Renal cortex interstitium (tissue), 11 donors: Measurements from ENCODE around the gene ZNF598. TPM values are rescaled to one million over a fixed set of nuclear protein-coding genes. Genes with fewer than 3 reads are reported as not detected.
"Not testable (repeated sequence)": the region's sequence is repeated elsewhere in the genome, so short reads cannot be mapped to it uniquely, and the experiment has no call there.

Experiments
- DNase-seq, 11 donors: peaks; one replicate each; pipeline ENCODE4 v3.0.0-alpha.2; 2013; ENCODE audit warnings: low read depth in 9 of 11, low spot score in 4 of 11; ENCODE audit errors: extremely low read depth in 1 of 11
- polyA plus RNA-seq, 3 donors: library from polyadenylated mRNA; unstranded; fragments of 120-200 nt; gene quantifications; one replicate each; pipeline ENCODE4 v1.2.1, GENCODE V29; 2013; ENCODE audit not compliant: insufficient read length in 3 of 3

The ZNF598 gene
- polyA plus RNA-seq, 3 donors: 16.6 to 28.6 (median 27.3) TPM

DNA sequence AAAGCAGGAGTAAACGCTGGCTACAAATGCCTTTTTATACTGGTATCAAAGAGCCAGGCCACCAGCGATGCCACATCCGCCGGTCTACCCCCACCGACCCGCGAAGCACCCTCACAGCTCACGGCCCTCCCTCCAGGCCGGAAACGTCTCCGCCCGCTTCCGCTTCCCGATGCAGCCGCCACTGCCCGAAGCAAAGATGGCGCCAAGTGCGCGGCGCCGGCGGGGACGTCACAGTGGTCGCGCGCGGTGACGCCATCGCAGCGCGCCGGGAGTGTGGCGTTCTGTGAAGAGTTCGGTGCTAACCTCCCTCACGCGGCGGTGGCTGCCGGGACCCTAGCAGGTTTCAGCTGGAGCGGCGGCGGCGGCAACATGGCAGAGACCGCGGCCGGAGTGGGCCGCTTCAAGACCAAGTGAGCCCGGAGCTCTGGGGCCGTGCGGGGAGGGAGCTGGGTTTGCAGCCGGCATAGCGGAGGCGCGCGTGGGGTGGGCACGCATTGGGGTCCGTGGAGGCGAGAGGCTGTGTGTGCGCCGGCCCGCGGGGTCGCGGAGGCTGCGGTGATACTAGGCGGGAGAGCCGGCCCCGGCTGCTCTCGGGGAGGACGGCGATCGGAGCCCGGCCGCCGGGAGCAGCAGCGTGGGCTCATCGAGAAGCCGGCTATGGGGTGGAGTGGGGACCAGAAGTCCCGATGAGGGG, 37.7 kb downstream of the ZNF598 start, which contains the start of gene TBL3:
TBL3 (plus strand) TSS at position 258 of the 694 bp plus-strand sequence; CDS start at position 370, 112 bp downstream.
- peak; percentile 83 to 93 (median 90) for DNase-seq

DNA sequence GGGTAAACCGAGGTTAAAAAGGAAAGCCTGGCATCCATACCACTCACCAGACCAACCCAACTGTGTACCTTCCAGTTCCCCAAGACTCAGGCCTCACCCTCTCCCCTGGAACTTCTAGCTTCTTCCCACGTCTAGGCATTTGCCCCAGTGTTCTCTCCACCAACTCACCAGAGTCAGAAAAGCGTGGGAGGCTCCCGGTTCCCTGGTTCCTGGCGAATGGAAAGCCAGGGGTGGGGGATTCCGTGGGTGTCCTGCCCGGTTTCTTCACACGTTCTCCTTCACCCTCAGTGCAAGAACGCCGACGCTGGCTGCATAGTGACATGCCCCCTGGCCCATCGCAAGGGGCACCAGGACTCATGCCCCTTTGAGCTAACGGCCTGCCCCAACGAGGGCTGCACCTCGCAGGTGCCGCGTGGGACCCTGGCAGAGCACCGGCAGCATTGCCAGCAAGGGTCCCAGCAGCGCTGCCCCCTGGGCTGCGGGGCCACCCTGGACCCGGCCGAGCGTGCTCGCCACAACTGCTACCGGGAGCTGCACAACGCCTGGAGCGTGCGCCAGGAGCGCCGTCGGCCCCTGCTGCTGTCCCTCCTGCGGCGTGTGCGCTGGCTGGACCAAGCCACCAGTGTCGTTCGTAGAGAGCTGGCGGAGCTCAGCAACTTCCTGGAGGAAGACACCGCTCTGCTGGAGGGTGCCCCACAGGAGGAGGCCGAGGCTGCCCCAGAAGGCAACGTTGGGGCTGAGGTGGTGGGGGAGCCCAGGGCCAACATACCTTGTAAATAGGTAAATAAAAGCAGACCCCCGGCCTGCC, 41.3 kb downstream of the ZNF598 start:
- DNase-seq: no peak

GRCh38 chr16:1966460-1966859, 43.2 kb downstream of the ZNF598 start, which contains the start of gene RNF151:
Gene RNF151, plus strand, starts transcription at chr16:1966856. Its CDS starts 26 bp downstream, at chr16:1966882.
- DNase-seq: no peak

GRCh38 chr16:1965396-1966001, 44.1 kb downstream of the ZNF598 start:
- DNase-seq: no peak

- peak; percentile 94 to 99 (median 98) for DNase-seq
Observed at GRCh38 chr16:1964506-1965395, 44.9 kb downstream of the ZNF598 start, which contains the start of gene RPS2. Gene RPS2, minus strand, starts transcription at chr16:1964826. Its CDS starts 201 bp downstream, at chr16:1964625.

DNA sequence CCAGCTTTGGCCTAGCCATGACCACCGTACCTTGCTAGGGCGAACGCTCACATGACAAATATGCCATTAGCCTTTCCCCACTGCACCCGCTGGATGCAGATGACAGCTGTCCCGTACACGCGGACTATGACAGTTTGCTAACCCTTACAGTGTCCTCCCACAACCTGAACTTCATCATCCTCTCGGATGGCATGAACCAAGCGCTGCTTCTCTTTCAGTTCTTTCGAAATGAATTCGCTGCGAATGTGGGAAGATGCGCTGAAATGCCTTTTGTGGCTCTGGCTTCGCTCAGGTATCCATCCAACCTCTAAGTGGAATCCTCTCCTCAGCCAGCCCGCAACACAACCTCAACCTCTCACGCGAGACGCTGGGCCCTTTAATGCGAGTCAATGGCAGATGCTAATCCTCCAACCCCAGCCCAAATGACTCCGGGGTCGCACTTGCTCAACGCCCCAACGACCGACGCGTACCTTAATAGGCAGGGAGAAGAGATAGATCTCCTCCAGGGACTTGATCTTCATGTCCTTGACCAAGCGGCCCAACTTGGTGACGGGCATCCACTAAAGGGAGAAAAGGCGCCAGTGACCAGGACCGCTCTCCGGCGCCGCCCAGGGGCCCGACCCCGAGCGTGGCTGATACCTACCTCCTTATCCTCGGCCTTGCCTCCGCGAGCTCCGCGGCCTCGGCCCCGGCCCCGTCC, 45.7 kb downstream of the ZNF598 start:
- no peak for DNase-seq

DNA sequence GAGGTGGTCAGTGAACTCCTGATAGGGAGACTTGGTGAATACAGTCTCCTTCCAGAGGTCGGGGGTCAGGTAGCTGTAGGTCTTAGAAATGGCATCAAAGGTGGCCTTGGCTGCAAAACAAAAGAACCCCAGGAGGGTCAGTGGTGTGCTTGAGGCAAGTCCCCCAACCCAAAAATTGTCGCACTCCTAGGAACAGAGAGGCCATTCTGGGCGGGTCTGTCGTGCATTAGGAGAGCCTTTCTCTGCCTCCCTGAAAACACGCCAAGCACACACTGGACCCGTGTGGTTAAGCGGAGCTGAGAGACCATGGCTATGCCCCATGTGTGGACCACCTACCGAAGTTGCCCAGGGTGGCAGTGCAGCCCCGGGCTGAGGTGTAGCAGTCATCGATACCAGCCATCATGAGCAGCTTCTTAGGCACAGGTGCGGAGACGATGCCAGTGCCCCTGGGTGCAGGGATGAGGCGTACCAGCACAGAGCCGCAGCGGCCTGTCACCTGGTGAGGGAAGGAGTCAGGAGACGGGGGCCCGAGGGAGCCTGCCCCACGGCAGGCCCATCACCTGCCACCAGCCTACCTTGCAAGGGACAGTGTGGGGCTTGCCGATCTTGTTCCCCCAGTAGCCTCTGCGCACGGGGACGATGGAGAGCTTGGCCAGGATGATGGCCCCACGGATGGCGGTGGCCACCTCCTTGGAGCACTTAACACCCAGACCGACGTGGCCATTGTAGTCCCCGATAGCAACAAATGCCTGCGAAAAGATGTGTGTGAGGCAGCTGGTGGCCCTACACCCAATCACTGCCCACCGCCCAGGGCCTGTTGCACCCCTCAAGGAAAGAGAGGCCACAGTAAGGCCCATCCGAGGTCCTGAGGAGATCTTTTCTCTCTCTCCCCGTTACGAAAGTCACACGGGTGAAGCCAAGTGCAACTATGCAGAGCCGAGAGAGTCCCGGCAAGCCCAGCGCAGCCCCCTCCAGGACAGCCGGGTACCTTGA, 47.2 kb downstream of the ZNF598 start:
- DNase-seq: not testable (repeated sequence)

GRCh38 chr16:1961651-1962067, 48.0 kb downstream of the ZNF598 start:
- DNase-seq: no peak

DNA sequence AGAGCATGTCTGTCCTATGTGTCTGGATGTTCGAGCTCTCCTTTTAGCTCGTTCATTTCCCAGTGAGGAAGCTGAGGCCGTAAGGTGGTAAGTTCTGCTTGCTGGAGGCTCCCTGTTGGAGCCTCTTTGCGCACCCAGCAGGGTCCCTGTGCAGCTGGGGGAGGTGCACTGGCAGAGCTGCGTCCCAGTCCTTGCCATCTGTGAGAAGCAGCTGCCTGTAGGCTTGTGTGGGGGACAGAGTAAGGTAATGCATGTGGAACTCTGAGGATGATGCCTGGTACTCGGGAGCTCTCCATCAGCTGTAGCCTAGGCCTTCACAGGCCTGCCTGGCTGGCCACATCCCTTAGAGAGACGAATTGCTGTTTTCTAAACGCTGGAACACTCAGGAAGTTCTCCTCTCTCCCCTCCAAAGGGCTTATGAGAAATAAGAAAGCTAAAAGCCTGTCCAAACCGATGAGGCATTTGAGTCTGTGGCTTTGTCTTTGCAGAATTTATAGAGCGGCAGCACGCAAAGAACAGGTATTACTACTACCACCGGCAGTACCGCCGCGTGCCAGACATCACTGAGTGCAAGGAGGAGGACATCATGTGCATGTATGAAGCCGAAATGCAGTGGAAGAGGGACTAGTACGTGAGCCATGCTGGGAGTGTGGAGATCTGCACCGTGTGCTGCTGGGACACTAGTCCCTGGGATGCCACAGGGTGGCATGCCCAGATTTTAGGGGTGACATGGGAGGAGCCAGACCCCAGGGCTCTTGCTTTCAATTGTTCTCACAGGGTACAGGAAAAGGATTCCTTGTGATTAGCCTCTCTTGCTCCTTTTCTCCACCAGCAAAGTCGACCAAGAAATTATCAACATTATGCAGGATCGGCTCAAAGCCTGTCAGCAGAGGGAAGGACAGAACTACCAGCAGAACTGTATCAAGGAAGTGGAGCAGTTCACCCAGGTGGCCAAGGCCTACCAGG, 48.7 kb downstream of the ZNF598 start:
- no peak for DNase-seq

- peak in 10 of 11 donors; percentile 70 to 86 (median 80) for DNase-seq
Observed at GRCh38 chr16:1959269-1960039, 50.2 kb downstream of the ZNF598 start, which contains the start of gene NDUFB10. Gene NDUFB10, plus strand, starts transcription at chr16:1959538. Its CDS starts 87 bp downstream, at chr16:1959625.

- no peak for DNase-seq
Observed at GRCh38 chr16:1958715-1959268, 50.8 kb downstream of the ZNF598 start.

DNA sequence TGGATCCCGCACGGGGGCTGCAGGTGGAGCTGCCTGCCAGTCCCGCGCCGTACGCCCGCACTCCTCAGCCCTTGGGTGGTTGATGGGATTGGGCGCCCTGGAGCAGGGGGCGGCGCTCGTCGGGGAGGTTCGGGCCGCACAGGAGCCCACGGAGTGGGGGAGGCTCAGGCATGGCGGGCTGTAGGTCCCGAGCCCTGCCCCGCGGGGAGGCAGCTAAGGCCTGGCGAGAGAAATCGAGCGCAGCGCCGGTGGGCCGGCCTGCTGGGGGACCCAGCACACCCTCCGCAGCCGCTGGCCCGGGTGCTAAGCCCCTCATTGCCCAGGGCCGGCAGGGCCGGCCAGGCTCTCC, 51.5 kb downstream of the ZNF598 start:
- not testable (repeated sequence) for DNase-seq

GRCh38 chr16:1957434-1958142, 52.0 kb downstream of the ZNF598 start:
- not testable (repeated sequence) for DNase-seq

DNA sequence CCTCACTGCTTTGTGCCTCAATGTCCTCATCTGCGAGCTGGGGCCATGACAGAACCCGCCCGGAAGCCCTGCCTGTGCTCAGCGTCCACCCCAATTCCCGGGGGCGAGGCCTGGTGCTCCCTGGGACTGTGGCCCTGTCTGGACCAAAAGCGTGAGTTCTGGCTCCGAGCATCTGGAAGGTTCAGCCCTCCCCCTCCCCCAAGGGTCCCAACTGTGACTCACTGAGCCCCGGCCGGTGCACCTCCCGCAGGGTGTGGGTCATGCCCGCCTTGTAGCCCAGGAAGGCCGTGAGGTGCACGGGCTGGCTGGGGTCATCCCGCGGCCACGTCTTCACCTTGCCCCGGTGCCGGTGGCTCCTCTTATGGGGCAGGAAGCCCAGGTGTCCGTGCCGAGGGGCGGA, 55.9 kb downstream of the ZNF598 start:
- no peak for DNase-seq
